GM18868 (cell line): ENCODE results near the gene TBXT.
"Not testable (repeated sequence)": the region's sequence is repeated elsewhere in the genome, so short reads cannot be mapped to it uniquely, and the experiment has no call there.

Experiments
- ATAC-seq: cut with Tn5 transposase; IDR thresholded peaks from one replicate; pipeline ENCODE4 v1.9.1; 2021; ENCODE audit warnings: mild to moderate bottlenecking, moderate library complexity; ENCODE audit not compliant: unreplicated experiment

Gene TBXT

DNA sequence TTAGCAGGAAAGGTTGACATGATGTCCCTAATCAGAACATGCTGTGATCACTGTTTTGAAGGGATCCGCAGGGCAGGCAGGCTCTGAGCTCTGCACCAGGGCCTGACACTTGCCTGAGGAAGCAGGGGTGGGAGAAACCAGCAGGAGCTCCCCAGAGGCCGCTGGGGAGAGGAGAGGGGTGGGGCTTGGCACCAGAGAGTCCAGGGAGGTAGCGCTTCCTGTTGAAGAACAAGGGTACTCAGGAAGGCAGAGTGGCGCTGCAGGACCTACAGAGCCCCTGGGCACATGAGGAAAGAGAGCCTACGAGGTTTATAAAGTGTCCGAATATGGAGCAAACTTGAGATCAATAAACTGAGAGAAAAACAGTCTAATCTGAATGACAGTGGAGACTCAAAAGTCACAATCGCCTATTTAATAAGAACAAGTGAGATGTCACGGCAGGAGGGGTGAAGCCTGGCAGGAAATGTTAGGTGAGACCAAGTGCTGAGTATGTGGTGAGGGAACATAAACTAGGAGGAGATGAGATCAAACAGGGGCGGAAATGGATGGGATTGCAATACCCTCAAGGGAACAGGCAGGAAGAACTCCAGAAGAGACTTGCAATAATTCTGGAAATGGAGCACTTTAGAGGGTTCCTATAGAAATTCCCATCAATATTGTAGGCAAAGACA lies 5.8 kb upstream of the TBXT start:
- ATAC-seq: peak; percentile 54

DNA sequence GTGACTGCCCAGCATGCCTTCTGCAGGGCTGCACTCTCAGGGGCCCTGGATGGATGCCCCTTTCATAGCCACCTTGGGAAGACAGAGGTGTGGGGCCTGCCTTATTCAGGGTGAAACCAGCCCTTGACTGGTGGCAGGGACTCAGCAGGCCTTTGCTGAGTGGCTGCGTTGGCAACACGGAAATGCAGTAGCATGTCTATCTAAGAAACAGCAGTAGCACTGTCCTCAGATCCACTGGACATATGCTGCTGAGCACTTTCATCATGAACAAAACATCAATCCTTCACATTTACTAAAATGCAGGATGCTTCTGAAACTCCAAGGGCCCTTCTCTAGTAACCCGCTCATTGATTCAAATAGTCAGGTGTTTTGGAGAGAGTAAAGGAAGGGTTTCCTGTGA lies 4.9 kb upstream of the TBXT start:
- ATAC-seq: no peak

GRCh38 chr6:166169549-166170421 lies 2.1 kb upstream of the TBXT start:
- no peak for ATAC-seq

GRCh38 chr6:166168616-166169548 lies 1.2 kb upstream of the TBXT start:
- no peak for ATAC-seq

- ATAC-seq: peak; percentile 19
Measured at GRCh38 chr6:166167258-166167731, 356 bp downstream of the TBXT start.

DNA sequence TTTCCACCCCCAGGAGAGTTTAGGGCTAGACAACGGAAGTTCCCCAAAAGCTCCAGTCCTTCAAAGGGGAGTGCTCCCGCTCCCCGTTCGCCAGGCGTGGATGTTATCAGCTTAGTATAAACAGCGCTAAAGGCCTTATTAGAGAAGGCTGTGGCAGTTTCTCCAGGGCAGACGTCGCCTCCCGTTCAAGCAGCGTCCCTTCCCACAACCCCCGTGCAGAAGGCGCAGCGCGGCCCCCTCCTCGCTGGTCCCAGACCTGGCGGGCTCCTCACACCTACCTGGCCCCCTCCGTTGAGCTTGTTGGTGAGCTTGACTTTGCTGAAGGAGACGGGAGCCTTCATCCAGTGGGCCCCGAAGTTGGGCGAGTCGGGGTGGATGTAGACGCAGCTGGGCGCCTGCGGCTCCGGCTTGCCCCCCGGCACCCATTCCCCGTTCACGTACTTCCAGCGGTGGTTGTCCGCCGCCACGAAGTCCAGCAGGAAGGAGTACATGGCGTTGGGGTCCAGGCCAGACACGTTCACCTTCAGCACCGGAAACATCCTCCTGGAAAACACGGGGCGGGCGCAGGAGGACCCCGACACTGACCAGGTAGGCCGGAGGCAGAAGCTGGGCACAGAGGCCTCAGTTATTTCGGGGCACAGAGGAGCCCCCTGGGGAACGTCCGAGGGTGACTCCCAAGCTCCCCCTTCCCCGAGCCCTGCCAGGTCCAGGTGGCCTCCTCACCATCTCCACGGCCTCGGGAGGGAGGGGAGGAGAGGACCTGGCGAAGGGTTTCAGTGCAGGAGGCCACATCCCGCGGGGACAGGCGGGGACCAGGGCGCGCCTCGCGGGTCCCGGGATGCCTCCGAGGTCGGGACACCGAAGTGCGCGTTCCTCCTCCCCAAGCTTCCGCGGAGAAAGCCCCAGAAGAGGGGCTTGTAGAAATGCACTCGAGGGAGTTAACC lies 1.1 kb downstream of the TBXT start:
- ATAC-seq: no peak

DNA sequence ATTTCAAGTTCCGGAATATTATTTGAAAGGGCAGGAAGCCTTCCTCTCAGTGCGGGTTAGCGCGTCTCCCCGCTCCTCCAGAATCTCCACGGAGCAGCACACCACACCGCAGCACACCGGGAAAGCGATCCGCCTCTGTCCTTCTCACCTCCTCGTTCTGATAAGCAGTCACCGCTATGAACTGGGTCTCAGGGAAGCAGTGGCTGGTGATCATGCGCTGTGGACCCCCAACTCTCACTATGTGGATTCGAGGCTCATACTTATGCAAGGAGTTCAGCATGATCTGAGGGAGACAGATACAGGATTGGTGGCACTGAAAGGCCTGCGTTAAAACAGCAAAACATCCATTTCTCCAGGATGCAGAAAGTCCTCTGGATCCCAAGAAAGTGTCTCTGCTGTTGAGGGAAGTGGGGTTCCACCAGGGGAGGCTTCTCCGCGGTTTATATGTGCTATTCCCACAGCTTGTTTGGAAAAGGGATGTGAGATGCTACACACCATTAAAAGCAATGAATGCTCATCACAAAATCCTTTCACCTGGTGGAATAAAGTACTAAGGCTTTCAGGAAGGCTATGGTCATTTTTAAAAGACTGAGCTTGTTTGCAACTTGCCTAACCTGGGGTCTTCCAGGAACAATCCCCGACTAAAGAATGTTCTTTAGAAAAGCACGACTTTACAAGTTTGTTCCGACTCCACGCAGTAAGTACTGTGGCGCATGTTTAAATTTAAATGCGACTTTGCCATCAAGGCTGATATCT lies 1.9 kb downstream of the TBXT start:
- ATAC-seq: no peak

DNA sequence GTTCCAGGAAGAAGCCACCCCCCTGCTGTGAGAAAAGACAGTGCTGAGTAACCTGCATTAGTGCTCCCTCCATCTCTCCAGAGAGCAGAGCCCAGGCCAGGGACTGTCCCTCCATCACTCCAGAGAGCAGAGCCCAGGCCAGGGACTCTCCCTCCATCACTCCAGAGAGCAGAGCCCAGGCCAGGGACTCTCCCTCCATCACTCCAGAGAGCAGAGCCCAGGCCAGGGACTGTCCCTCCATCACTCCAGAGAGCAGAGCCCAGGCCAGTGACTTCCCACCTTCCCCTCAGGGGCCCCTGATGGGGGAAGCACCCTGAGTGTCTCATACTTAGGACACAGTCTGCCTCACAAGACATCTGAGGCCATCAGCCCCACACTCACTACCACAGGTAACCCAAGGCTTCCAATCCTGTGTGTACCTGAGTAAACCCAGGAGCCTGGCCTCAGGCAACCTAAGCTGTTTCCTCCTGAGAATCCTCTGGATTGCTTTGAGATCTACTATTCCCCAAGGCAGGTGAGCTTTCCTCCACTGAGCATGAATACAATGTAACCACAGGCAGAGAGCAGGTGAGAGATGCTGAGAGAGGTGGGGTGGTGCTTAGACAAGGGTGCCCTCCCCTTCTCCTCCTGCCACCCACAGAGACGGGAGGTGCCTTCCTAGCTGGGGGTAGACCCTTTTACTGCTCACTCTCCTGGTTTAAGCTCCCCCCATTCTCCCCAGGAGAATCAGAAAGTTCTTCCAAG lies 4.9 kb downstream of the TBXT start:
- ATAC-seq: peak; percentile 71

GRCh38 chr6:166157930-166158617 lies 9.6 kb downstream of the TBXT start:
- ATAC-seq: no peak

- ATAC-seq: no peak
Measured at GRCh38 chr6:166156942-166157341, 10.7 kb downstream of the TBXT start.

DNA sequence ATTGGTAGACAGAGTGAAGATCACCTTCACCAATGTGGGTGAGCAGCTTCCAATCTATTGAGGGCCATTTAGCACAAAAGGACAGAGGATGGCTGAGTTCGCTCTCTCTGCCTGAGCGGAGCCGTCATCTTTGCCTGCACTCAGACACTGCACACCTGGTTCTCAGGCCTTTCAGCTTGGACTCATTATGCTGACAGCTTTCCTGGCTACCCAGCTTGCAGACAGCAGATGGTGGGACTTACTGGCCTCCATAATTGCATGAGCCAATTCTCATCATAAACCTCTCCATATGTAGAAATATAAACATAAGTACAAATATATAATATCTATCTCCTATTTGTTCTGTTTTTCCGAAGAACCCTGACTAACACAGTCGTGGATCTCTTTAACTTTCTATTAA lies 13.7 kb downstream of the TBXT start:
- no peak for ATAC-seq

DNA sequence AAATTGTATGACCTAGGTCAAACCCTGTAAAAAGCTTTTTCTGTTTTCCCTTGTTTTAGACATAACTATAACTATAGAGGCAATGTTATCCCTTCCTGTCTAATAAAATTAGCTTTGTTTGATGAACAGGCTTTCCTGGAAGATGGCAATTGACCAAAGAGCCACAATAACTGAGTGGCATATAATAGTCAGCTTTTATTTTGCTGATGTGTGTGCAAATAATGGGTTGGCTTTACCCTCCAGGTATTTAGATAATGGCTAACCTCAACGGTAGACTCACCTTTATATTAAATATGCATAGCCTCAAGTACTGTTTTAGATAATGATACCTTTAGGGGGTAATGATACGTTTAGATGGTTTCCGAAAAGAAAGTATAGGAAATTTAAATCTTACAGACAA lies 15.0 kb downstream of the TBXT start:
- no peak for ATAC-seq

GRCh38 chr6:166151798-166152197 lies 15.9 kb downstream of the TBXT start:
- ATAC-seq: no peak

DNA sequence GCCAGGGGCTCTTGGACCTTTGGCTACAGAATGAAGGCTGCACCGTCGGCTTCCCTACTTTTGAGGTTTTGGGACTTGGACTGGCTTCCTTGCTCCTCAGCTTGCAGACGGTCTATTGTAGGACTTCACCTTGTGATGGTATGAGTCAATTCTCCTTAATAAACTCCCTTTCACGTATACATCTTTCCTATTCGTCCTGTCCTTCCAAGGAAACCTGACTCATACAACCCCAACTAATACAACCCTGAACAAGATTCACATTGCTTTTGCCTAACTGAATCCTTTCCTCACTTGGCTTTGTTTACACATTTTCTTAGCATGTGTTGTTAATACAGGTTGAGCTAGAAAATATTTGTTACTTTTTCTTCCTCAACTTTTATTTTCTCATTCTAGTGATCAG lies 21.9 kb downstream of the TBXT start:
- ATAC-seq: no peak

DNA sequence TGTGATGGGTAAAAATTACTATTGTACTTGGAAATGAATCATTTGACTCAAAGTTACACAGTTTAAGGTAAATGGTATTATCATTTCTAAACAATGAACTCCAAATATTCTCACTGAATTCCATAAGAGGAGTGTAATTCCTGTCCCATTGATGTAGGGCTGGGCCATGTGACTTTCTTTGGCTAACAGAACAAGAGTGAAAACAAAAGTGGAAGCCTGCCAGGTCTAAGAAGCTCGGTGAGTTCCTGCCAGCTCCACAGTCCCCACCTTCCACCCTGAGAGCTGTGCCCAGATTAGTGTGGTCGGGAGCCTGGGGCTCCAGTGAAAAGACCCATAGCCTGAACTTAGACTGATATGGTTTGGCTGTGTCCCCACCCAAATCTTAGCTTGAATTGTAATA lies 24.6 kb downstream of the TBXT start:
- peak; percentile 87 for ATAC-seq

DNA sequence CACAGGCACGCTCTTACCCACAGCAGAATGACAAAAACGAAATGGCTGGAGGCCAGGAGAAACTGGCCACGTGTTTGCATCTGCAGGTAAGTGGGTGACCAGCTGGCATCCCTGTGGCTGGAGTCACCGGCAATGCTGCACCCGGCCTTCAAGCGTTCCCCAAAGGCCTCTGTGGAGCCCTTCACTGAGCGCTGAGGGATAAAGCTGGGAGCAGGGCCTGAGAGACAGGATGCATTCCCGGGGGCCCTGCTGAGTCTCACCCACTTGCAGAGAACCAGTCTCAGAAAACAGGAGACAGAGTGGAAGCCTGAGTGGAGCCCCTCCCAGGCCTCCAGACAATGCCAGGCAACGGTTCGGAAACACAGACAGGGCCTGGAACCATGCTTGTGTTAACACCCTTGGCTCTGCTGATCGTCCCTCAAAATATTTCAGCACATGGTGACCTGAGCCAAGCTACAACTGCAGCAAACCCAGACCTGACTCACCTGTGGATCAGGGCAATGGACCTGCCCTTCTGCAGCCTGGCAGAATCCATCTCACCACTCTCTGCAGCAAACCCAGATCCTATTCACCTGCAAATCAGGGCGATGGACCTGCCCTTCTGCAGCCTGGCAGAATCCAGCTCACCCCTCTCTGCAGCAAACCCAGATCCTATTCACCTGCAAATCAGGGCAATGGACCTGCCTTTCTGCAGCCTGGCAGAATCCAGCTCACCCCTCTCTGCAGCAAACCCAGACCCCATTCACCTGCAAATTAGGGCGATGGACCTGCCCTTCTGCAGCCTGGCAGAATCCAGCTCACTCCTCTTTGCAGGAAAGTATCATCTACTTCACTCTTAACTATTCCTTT lies 39.8 kb downstream of the TBXT start:
- ATAC-seq: no peak

- ATAC-seq: not testable (repeated sequence)
Measured at GRCh38 chr6:166123115-166123514, 44.5 kb downstream of the TBXT start.
